WTC11 (cell line): Measurements from ENCODE around the gene OTOGL. TPM values are rescaled to one million over a fixed set of nuclear protein-coding genes. Genes with fewer than 3 reads are reported as not detected.

ENCODE experiments used
- ATAC-seq: fragments of 200-7000 bp; cut with Tn5 transposase; 2 replicates; pipeline ENCODE4 v1.10.0; 2021; ENCODE audit warnings: mild to moderate bottlenecking, moderate library complexity
- CTCF ChIA-PET: fragments of 300-600 bp; sonication (Branson Sonifier 250); formaldehyde crosslinking; loops from one replicate; lab custom pipeline; 2021; ENCODE audit warnings: antibody characterized with exemption; lab: Charles Lee
- POLR2A ChIA-PET: fragments of 350-600 bp; sonication (Branson Sonifier 250); formaldehyde crosslinking; loops from one replicate; lab custom pipeline; 2021; ENCODE audit warnings: antibody characterized with exemption; lab: Charles Lee
- DNase-seq: peaks from one replicate; pipeline ENCODE4 v3.0.0; 2021; ENCODE audit warnings: low spot score
- H3K27ac Mint-ChIP-seq: 2 replicates; pipeline ENCODE4 v1.8.0; 2021; ENCODE audit warnings: mixed read lengths
- H3K27me3 Mint-ChIP-seq: 2 replicates; pipeline ENCODE4 v1.8.0; 2021; ENCODE audit warnings: low read depth, mild to moderate bottlenecking, moderate library complexity, mixed read lengths
- H3K36me3 Mint-ChIP-seq: 2 replicates; pipeline ENCODE4 v1.8.0; 2021; ENCODE audit warnings: mixed read lengths
- H3K4me1 Mint-ChIP-seq: 2 replicates; pipeline ENCODE4 v1.8.0; 2022; ENCODE audit warnings: mixed read lengths
- H3K4me3 Mint-ChIP-seq: 2 replicates; pipeline ENCODE4 v1.8.0; 2021; ENCODE audit warnings: mild to moderate bottlenecking, moderate library complexity, mixed read lengths
- H3K9me3 Mint-ChIP-seq: 2 replicates; pipeline ENCODE4 v1.8.0; 2021; ENCODE audit warnings: mixed read lengths
- ATF3 ChIP-seq: sonication (generic); formaldehyde crosslinking; conservative IDR thresholded peaks from 2 replicates; pipeline ENCODE4 v1.8.1; 2022; ENCODE audit warnings: mild to moderate bottlenecking, missing genetic modification reagents
- CREB1 ChIP-seq: sonication (generic); formaldehyde crosslinking; IDR thresholded peaks from 2 replicates; pipeline ENCODE4 v1.8.0; 2023; ENCODE audit warnings: mild to moderate bottlenecking, missing genetic modification reagents
- CREM ChIP-seq: sonication (generic); formaldehyde crosslinking; IDR thresholded peaks from 2 replicates; pipeline ENCODE4 v1.8.1; 2022; ENCODE audit warnings: mild to moderate bottlenecking, missing genetic modification reagents, moderate library complexity
- EMX1 ChIP-seq: fragments of 250-450 bp; sonication (Bioruptor Pico); IDR thresholded peaks from 2 replicates; pipeline ENCODE4 v1.8.0; 2021; ENCODE audit warnings: mild to moderate bottlenecking
- IRF2 ChIP-seq: sonication (generic); formaldehyde crosslinking; IDR thresholded peaks from 2 replicates; pipeline ENCODE4 v1.8.0; 2022; ENCODE audit warnings: low read depth, missing genetic modification reagents, borderline replicate concordance
- JAZF1 ChIP-seq: fragments of 250-450 bp; sonication (Bioruptor Pico); IDR thresholded peaks from 2 replicates; pipeline ENCODE4 v1.9.0; 2021; ENCODE audit warnings: moderate library complexity, mild to moderate bottlenecking, inconsistent platforms
- MXD4 ChIP-seq: fragments of 250-450 bp; sonication (Bioruptor Pico); IDR thresholded peaks from 2 replicates; pipeline ENCODE4 v1.8.0; 2021; ENCODE audit warnings: mild to moderate bottlenecking, moderate library complexity, borderline replicate concordance
- ZNF263 ChIP-seq: sonication (generic); formaldehyde crosslinking; IDR thresholded peaks from 2 replicates; pipeline ENCODE4 v1.8.1; 2022; ENCODE audit warnings: low read depth, mild to moderate bottlenecking, moderate library complexity, missing genetic modification reagents
- ZNF317 ChIP-seq: sonication (generic); formaldehyde crosslinking; IDR thresholded peaks from 2 replicates; pipeline ENCODE4 v1.8.1; 2023; ENCODE audit warnings: low read depth, mild to moderate bottlenecking, moderate library complexity, missing genetic modification reagents, borderline replicate concordance
- total RNA-seq: library from RNA; stranded (reverse); gene quantifications from 3 replicates; pipeline ENCODE4 v1.2.3, GENCODE V29; 2021
- TF ChIP-seq, protein P1 (sequence below): sonication (generic); formaldehyde crosslinking; IDR thresholded peaks from 2 replicates; pipeline ENCODE4 v1.8.1; 2023; ENCODE audit warnings: mild to moderate bottlenecking, moderate library complexity, missing genetic modification reagents
- TF ChIP-seq, protein P2 (sequence below): fragments of 250-450 bp; sonication (Bioruptor Pico); IDR thresholded peaks from 2 replicates; pipeline ENCODE4 v1.9.0; 2021; ENCODE audit warnings: mild to moderate bottlenecking
- TF ChIP-seq, protein P3 (sequence below): sonication (generic); formaldehyde crosslinking; IDR thresholded peaks from 2 replicates; pipeline ENCODE4 v1.8.1; 2022; ENCODE audit warnings: missing genetic modification reagents, borderline replicate concordance
- TF ChIP-seq, protein P4 (sequence below): sonication (generic); formaldehyde crosslinking; IDR thresholded peaks from 2 replicates; pipeline ENCODE4 v1.8.1; 2022; ENCODE audit warnings: mild to moderate bottlenecking, moderate library complexity, missing genetic modification reagents
- TF ChIP-seq, protein P5 (sequence below): fragments of 250-450 bp; sonication (Bioruptor Pico); conservative IDR thresholded peaks from 2 replicates; pipeline ENCODE4 v1.9.0; 2021; ENCODE audit warnings: mild to moderate bottlenecking
- TF ChIP-seq, protein P6 (sequence below): sonication (generic); formaldehyde crosslinking; IDR thresholded peaks from 2 replicates; pipeline ENCODE4 v1.8.0; 2023; ENCODE audit warnings: missing genetic modification reagents, mild to moderate bottlenecking, borderline replicate concordance

OTOGL gene
- total RNA-seq, 1 experiment from 2014 or later: 0.55 TPM

DNA sequence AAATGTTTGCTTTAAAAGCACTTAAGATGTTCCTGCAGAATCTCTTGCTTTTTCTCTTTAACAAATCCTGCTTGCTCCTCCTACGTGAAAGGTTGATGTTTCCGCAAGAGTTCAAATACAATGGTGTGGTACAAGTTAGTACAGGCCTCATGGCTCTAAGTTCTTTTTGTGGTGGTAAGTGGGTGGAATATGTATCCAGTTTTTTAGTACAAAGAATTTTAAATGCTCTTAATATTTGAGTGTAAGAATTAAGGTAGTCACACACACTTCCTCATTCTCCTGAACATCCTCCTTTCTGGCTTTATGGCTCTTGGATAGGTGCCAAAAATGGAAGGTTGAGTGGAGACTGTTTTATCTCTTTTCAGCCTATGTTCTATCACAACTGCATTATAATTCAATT, 1.8 kb downstream of the OTOGL start:
- ATAC-seq (no peak), DNase-seq (no peak)
- Mint-ChIP-seq H3K4me3 (no peak overlapping the region), H3K4me1 (no peaks in the 10 kb centered on the region), H3K27me3 (no peaks in the 10 kb centered on the region), H3K36me3 (no peaks in the 10 kb centered on the region), H3K27ac (no peak overlapping the region), H3K9me3 (no peaks in the 10 kb centered on the region)
- TF ChIP-seq, protein P1, sequence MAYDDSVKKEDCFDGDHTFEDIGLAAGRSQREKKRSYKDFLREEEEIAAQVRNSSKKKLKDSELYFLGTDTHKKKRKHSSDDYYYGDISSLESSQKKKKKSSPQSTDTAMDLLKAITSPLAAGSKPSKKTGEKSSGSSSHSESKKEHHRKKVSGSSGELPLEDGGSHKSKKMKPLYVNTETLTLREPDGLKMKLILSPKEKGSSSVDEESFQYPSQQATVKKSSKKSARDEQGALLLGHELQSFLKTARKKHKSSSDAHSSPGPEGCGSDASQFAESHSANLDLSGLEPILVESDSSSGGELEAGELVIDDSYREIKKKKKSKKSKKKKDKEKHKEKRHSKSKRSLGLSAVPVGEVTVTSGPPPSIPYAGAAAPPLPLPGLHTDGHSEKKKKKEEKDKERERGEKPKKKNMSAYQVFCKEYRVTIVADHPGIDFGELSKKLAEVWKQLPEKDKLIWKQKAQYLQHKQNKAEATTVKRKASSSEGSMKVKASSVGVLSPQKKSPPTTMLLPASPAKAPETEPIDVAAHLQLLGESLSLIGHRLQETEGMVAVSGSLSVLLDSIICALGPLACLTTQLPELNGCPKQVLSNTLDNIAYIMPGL (CRISPR knock-in tag): no peak
- no peak for TF ChIP-seq EMX1
- TF ChIP-seq JAZF1 (CRISPR knock-in tag): no peak
- TF ChIP-seq, protein P2, sequence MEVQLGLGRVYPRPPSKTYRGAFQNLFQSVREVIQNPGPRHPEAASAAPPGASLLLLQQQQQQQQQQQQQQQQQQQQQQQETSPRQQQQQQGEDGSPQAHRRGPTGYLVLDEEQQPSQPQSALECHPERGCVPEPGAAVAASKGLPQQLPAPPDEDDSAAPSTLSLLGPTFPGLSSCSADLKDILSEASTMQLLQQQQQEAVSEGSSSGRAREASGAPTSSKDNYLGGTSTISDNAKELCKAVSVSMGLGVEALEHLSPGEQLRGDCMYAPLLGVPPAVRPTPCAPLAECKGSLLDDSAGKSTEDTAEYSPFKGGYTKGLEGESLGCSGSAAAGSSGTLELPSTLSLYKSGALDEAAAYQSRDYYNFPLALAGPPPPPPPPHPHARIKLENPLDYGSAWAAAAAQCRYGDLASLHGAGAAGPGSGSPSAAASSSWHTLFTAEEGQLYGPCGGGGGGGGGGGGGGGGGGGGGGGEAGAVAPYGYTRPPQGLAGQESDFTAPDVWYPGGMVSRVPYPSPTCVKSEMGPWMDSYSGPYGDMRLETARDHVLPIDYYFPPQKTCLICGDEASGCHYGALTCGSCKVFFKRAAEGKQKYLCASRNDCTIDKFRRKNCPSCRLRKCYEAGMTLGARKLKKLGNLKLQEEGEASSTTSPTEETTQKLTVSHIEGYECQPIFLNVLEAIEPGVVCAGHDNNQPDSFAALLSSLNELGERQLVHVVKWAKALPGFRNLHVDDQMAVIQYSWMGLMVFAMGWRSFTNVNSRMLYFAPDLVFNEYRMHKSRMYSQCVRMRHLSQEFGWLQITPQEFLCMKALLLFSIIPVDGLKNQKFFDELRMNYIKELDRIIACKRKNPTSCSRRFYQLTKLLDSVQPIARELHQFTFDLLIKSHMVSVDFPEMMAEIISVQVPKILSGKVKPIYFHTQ (CRISPR knock-in tag): no peak
- TF ChIP-seq IRF2: no peak
- no peak for TF ChIP-seq MXD4 (CRISPR knock-in tag)
- TF ChIP-seq, protein P3, sequence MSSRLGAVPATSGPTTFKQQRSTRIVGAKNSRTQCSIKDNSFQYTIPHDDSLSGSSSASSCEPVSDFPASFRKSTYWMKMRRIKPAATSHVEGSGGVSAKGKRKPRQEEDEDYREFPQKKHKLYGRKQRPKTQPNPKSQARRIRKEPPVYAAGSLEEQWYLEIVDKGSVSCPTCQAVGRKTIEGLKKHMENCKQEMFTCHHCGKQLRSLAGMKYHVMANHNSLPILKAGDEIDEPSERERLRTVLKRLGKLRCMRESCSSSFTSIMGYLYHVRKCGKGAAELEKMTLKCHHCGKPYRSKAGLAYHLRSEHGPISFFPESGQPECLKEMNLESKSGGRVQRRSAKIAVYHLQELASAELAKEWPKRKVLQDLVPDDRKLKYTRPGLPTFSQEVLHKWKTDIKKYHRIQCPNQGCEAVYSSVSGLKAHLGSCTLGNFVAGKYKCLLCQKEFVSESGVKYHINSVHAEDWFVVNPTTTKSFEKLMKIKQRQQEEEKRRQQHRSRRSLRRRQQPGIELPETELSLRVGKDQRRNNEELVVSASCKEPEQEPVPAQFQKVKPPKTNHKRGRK (CRISPR knock-in tag): no peak
- no peak for TF ChIP-seq CREM (CRISPR knock-in tag)
- TF ChIP-seq, protein P4, sequence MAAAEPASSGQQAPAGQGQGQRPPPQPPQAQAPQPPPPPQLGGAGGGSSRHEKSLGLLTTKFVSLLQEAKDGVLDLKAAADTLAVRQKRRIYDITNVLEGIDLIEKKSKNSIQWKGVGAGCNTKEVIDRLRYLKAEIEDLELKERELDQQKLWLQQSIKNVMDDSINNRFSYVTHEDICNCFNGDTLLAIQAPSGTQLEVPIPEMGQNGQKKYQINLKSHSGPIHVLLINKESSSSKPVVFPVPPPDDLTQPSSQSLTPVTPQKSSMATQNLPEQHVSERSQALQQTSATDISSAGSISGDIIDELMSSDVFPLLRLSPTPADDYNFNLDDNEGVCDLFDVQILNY (CRISPR knock-in tag): no peak
- no peak for TF ChIP-seq ATF3
- TF ChIP-seq, protein P5, sequence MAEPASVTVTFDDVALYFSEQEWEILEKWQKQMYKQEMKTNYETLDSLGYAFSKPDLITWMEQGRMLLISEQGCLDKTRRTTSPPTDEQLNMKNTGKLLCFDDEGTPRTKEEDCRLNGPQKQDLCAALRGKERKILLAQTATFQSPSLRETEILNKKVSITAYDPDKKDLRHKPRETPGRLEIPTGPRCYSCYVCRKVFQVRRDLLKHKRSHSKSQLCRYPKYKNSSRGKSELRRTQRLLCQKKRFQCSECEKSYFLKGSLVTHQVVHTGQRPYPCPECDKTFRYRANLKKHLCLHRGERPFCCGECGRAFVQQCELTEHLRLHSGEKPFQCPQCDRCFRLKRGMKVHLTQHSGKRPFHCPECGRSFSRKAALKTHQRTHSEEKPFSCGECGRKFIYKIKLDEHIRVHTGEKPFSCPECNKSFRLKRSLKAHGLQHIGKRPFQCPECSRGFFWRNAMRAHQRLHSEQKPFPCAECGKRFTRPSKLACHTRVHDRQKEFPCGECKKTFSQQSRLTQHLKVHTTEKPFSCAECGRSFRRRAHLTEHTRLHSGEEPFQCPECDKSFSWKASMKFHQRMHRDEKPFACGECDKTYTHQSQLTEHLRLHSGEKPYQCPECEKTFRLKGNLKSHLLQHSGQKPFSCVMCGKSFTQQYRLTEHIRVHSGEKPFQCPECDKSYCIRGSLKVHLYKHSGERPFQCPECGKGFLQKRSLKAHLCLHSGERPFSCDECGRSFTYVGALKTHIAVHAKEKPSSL (CRISPR knock-in tag): no peak
- TF ChIP-seq CREB1 (CRISPR knock-in tag): no peak
- no peak for TF ChIP-seq ZNF317 (CRISPR knock-in tag)
- TF ChIP-seq ZNF263: no peak
- TF ChIP-seq, protein P6, sequence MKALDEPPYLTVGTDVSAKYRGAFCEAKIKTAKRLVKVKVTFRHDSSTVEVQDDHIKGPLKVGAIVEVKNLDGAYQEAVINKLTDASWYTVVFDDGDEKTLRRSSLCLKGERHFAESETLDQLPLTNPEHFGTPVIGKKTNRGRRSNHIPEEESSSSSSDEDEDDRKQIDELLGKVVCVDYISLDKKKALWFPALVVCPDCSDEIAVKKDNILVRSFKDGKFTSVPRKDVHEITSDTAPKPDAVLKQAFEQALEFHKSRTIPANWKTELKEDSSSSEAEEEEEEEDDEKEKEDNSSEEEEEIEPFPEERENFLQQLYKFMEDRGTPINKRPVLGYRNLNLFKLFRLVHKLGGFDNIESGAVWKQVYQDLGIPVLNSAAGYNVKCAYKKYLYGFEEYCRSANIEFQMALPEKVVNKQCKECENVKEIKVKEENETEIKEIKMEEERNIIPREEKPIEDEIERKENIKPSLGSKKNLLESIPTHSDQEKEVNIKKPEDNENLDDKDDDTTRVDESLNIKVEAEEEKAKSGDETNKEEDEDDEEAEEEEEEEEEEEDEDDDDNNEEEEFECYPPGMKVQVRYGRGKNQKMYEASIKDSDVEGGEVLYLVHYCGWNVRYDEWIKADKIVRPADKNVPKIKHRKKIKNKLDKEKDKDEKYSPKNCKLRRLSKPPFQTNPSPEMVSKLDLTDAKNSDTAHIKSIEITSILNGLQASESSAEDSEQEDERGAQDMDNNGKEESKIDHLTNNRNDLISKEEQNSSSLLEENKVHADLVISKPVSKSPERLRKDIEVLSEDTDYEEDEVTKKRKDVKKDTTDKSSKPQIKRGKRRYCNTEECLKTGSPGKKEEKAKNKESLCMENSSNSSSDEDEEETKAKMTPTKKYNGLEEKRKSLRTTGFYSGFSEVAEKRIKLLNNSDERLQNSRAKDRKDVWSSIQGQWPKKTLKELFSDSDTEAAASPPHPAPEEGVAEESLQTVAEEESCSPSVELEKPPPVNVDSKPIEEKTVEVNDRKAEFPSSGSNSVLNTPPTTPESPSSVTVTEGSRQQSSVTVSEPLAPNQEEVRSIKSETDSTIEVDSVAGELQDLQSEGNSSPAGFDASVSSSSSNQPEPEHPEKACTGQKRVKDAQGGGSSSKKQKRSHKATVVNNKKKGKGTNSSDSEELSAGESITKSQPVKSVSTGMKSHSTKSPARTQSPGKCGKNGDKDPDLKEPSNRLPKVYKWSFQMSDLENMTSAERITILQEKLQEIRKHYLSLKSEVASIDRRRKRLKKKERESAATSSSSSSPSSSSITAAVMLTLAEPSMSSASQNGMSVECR: no peak
- ChIA-PET POLR2A (no interaction called here), CTCF (interaction anchor here (0.6 kb wide), 1 partner anchor 352 kb away, joined by 3 read pairs; no protein-coding TSS in a partner anchor)
